Uterus (tissue), 2 donors: ENCODE results near the gene INHBB.

Experiments used
- POLR2A ChIP-seq, 2 donors: fragments of 450-650 bp; IDR thresholded peaks; one replicate each; pipeline ENCODE4 v1.6.1; 2016; ENCODE audit warnings: antibody characterized with exemption in 2 of 2, mild to moderate bottlenecking in 1 of 2, moderate library complexity in 1 of 2
- TF ChIP-seq, protein P1 (sequence below), 4 experiments: fragments of 200-600 bp in 2 of 4; fragments of 450-650 bp in 2 of 4; sonication (generic) in 2 of 4; IDR thresholded peaks; one replicate each; pipeline ENCODE4 v1.5.1; 2016 to 2019; ENCODE audit warnings: antibody characterized with exemption in 4 of 4, mild to moderate bottlenecking in 2 of 4, moderate library complexity in 1 of 4

DNA sequence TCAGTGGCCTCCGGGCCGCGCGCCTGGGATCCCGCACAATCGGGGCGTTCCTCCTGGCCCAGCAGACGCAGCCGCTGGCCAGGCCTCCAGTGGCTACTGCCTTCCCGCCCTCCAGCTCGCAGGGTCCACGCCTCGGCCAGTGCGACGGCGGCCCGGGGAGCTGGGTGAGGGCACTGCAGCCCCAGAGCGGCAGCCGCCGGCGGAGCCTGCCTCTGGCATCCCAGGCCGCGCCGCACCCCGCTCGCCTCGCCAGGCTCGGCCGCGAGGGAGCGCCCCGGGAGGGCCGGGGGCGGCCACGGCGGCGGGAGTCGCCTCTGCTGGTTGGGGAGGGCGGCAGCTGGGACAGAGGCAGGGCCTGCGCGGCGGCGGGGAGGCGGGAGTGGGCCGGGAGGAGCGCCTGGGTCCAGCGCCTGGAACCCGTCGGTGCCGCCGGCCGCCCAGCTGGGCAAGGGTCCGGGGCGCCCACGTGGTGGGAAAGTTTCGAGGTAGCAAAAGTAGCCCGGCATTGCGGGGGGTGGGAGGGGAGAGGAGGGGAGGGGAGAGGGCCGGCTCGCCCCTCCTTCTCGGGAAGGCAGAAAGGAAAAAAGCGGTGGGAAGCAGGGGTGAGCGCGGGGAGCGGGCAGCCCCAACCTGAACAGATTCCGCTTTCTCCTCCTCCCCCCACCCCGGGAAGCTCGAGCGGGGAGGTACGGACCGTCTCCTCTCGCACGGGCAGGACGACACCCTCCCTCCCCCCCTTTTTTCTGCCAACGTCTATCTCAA, 1.5 kb upstream of the INHBB start:
- no peak for TF ChIP-seq POLR2A (IDR thresholded peaks at IDR 0.05)
- TF ChIP-seq, protein P1, sequence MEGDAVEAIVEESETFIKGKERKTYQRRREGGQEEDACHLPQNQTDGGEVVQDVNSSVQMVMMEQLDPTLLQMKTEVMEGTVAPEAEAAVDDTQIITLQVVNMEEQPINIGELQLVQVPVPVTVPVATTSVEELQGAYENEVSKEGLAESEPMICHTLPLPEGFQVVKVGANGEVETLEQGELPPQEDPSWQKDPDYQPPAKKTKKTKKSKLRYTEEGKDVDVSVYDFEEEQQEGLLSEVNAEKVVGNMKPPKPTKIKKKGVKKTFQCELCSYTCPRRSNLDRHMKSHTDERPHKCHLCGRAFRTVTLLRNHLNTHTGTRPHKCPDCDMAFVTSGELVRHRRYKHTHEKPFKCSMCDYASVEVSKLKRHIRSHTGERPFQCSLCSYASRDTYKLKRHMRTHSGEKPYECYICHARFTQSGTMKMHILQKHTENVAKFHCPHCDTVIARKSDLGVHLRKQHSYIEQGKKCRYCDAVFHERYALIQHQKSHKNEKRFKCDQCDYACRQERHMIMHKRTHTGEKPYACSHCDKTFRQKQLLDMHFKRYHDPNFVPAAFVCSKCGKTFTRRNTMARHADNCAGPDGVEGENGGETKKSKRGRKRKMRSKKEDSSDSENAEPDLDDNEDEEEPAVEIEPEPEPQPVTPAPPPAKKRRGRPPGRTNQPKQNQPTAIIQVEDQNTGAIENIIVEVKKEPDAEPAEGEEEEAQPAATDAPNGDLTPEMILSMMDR (IDR thresholded peaks at IDR 0.05): peak in 2 of 4 experiments; percentile 6 to 19
